SU-DHL-6 (cell line): ENCODE results near the gene GPATCH2.

ENCODE experiments used
- H2AFZ ChIP-seq: fragments of 200-600 bp; sonication (generic); 2 replicates; pipeline ENCODE4 v1.6.1; 2014; ENCODE audit warnings: low read depth, mild to moderate bottlenecking, moderate library complexity, mixed read lengths, antibody characterized with exemption, low read length; ENCODE audit not compliant: severe bottlenecking
- H3F3A ChIP-seq: fragments of 200-600 bp; shearing (Covaris generic); 2 replicates; pipeline ENCODE4 v1.6.0; 2016; ENCODE audit warnings: antibody characterized with exemption, mild to moderate bottlenecking; ENCODE audit not compliant: insufficient read depth
- H3K27ac ChIP-seq: fragments of 200-600 bp; sonication (generic); 2 replicates; pipeline ENCODE4 v1.5.1; 2016; ENCODE audit warnings: low read depth, mild to moderate bottlenecking, low read length, moderate library complexity, mixed read lengths
- H3K27me3 ChIP-seq: fragments of 200-600 bp; sonication (generic), shearing (Covaris generic); 2 replicates; pipeline ENCODE4 v1.6.0; 2014; ENCODE audit warnings: mild to moderate bottlenecking, low read length
- H3K36me3 ChIP-seq: fragments of 200-600 bp; sonication (generic); 2 replicates; pipeline ENCODE4 v1.6.1; 2014; ENCODE audit warnings: mild to moderate bottlenecking, low read length, mixed read lengths
- H3K4me2 ChIP-seq: fragments of 300-600, 200-600 bp; shearing (Covaris generic), sonication (generic); 2 replicates; pipeline ENCODE4 v1.6.0; 2014; ENCODE audit warnings: low read length, low read depth, mild to moderate bottlenecking; ENCODE audit not compliant: poor library complexity, severe bottlenecking
- H3K4me3 ChIP-seq: fragments of 200-600 bp; sonication (generic); 2 replicates; pipeline ENCODE4 v1.5.1; 2014; ENCODE audit warnings: antibody characterized with exemption, low read length, mild to moderate bottlenecking, mixed read lengths; ENCODE audit not compliant: insufficient read depth, poor library complexity, severe bottlenecking
- H3K79me2 ChIP-seq: fragments of 200-600 bp; sonication (generic); 2 replicates; pipeline ENCODE4 v1.6.1; 2014; ENCODE audit warnings: mild to moderate bottlenecking, low read length, moderate library complexity; ENCODE audit not compliant: insufficient read depth
- H3K9ac ChIP-seq: fragments of 200-600 bp; sonication (generic); 2 replicates; pipeline ENCODE4 v1.7.0; 2014; ENCODE audit warnings: mild to moderate bottlenecking, low read length
- H3K9me2 ChIP-seq: fragments of 200-600 bp; sonication (generic); replicated peaks from 2 replicates; pipeline ENCODE4 v1.6.1; 2014; ENCODE audit warnings: low read length; ENCODE audit not compliant: insufficient read depth
- H3K9me3 ChIP-seq: fragments of 200-600 bp; sonication (generic); 2 replicates; pipeline ENCODE4 v1.6.1; 2014; ENCODE audit warnings: low read length, mixed read lengths; ENCODE audit not compliant: insufficient read depth
- H4K20me1 ChIP-seq: fragments of 200-600 bp; sonication (generic); 2 replicates; pipeline ENCODE4 v1.6.1; 2014; ENCODE audit warnings: low read depth, mild to moderate bottlenecking, antibody characterized with exemption, low read length, moderate library complexity, mixed read lengths
- EZH2phosphoT487 ChIP-seq: fragments of 200-600 bp; sonication (generic), shearing (Covaris generic); conservative IDR thresholded peaks from 2 replicates; pipeline ENCODE4 v1.6.1; 2018; ENCODE audit warnings: mild to moderate bottlenecking, antibody characterized with exemption, low read length, moderate library complexity, mixed read lengths
- TF ChIP-seq, protein P1 (sequence below): fragments of 200-600 bp; sonication (generic); IDR thresholded peaks from one replicate; pipeline ENCODE4 v1.5.1; 2017; ENCODE audit warnings: antibody characterized with exemption, mild to moderate bottlenecking, low read length, moderate library complexity; ENCODE audit not compliant: insufficient read depth, poor library complexity, severe bottlenecking

Gene GPATCH2

DNA sequence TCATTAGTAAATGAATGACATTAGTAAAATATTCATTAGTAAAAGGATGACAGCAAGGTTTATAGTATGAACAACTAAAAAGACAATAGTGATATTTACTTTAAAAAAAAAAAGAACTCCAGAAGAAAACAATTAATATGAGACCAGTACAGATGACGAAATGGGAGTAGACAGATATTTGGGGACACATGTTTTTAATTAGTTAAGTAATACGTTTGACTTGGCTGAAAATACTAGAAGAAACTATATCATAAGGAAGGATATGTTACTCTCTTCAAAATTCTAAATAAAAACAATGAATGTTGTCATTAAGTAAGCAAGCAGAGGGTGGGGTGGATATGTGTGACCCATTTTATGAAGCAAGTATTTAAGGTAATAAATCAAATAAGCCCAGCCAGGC lies 61.9 kb downstream of the GPATCH2 start:
- no peaks in the 10 kb centered on the region for H3K9me3 ChIP-seq
- no peaks in the 10 kb centered on the region for H3F3A ChIP-seq
- TF ChIP-seq EZH2phosphoT487, result no peak
- TF ChIP-seq, protein P1, sequence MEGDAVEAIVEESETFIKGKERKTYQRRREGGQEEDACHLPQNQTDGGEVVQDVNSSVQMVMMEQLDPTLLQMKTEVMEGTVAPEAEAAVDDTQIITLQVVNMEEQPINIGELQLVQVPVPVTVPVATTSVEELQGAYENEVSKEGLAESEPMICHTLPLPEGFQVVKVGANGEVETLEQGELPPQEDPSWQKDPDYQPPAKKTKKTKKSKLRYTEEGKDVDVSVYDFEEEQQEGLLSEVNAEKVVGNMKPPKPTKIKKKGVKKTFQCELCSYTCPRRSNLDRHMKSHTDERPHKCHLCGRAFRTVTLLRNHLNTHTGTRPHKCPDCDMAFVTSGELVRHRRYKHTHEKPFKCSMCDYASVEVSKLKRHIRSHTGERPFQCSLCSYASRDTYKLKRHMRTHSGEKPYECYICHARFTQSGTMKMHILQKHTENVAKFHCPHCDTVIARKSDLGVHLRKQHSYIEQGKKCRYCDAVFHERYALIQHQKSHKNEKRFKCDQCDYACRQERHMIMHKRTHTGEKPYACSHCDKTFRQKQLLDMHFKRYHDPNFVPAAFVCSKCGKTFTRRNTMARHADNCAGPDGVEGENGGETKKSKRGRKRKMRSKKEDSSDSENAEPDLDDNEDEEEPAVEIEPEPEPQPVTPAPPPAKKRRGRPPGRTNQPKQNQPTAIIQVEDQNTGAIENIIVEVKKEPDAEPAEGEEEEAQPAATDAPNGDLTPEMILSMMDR, result no peak
- no peak overlapping the region for H3K4me2 ChIP-seq
- no peaks in the 10 kb centered on the region for H3K9me2 ChIP-seq
- H2AFZ ChIP-seq, result no peak overlapping the region
- no peaks in the 10 kb centered on the region for H3K79me2 ChIP-seq
- no peak overlapping the region for H3K27ac ChIP-seq
- no peak overlapping the region for H3K4me3 ChIP-seq
- H3K9ac ChIP-seq, result no peak overlapping the region
- no peaks in the 10 kb centered on the region for H3K27me3 ChIP-seq
- H3K36me3 ChIP-seq, result no peaks in the 10 kb centered on the region
- H4K20me1 ChIP-seq, result no peaks in the 10 kb centered on the region

DNA sequence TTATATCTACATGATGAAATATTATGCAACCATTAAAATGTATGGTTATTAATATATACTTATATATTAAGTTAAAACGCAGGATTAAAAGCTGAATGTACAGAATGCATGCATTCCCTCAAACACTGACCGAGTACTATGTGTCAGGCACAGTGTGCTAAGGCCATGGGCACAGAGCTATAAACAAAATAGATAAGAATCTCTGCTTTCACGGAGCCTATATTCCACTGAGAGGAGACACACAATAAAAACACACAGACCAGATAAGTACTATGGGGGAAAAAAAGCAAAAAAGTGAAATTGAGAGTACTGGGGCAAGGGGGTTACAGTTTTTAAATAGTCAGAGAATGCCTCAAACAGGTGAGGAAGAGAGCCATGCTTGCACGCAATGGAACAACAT lies 62.7 kb downstream of the GPATCH2 start:
- no peak overlapping the region for H3K4me2 ChIP-seq
- TF ChIP-seq, protein P1, result no peak
- no peak for TF ChIP-seq EZH2phosphoT487
- no peaks in the 10 kb centered on the region for H3K27me3 ChIP-seq
- no peaks in the 10 kb centered on the region for H3K36me3 ChIP-seq
- no peaks in the 10 kb centered on the region for H3K9me2 ChIP-seq
- no peak overlapping the region for H2AFZ ChIP-seq
- no peaks in the 10 kb centered on the region for H3F3A ChIP-seq
- H3K27ac ChIP-seq, result no peak overlapping the region
- no peaks in the 10 kb centered on the region for H3K79me2 ChIP-seq
- no peak overlapping the region for H3K9ac ChIP-seq
- H4K20me1 ChIP-seq, result no peaks in the 10 kb centered on the region
- H3K9me3 ChIP-seq, result no peaks in the 10 kb centered on the region
- no peak overlapping the region for H3K4me3 ChIP-seq

DNA sequence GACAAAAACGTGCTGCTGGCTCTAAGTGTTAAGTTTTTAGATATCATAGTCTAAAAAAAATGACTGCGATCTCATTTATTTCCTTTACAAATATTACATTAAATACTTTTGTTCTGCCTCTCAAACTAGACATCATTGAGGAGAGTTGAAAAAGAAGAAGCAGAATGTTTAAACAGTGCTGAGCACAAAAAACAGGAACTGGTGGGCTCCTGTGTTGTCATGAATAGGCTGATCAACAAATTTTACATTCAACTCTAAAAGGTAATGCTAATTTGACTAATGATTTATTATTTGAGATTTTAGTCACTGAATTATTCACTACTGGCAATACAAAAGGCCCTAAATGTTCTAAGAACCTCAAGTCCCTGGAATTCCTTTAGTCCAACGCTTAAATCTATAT lies 66.1 kb downstream of the GPATCH2 start:
- no peaks in the 10 kb centered on the region for H4K20me1 ChIP-seq

More for the DNA sequence above, 66.1 kb downstream of the GPATCH2 start:
- no peaks in the 10 kb centered on the region for H3F3A ChIP-seq
- H2AFZ ChIP-seq, result no peak overlapping the region
- H3K9me2 ChIP-seq, result no peaks in the 10 kb centered on the region
- no peaks in the 10 kb centered on the region for H3K79me2 ChIP-seq
- no peak overlapping the region for H3K27ac ChIP-seq
- no peaks in the 10 kb centered on the region for H3K36me3 ChIP-seq
- H3K27me3 ChIP-seq, result no peaks in the 10 kb centered on the region
- no peak overlapping the region for H3K9ac ChIP-seq
- H3K4me2 ChIP-seq, result no peak overlapping the region
- no peak for TF ChIP-seq EZH2phosphoT487
- TF ChIP-seq, protein P1, result no peak
- no peaks in the 10 kb centered on the region for H3K9me3 ChIP-seq
- H3K4me3 ChIP-seq, result no peak overlapping the region
